GM19099 (cell line): ENCODE data around the gene WDFY4.

Experiments
- POLR2A ChIP-seq: IDR thresholded peaks from 3 replicates; pipeline ENCODE4 v1.6.1; 2011; ENCODE audit warnings: low read depth; ENCODE audit not compliant: insufficient read length; ENCODE audit errors: extremely low read depth

Gene WDFY4

GRCh38 chr10:48710647-48711275 lies 26.1 kb downstream of the WDFY4 start:
- TF ChIP-seq POLR2A: no peak

- no peak for TF ChIP-seq POLR2A
Measured at GRCh38 chr10:48711830-48712229, 27.2 kb downstream of the WDFY4 start.

GRCh38 chr10:48714088-48714487 lies 29.4 kb downstream of the WDFY4 start:
- TF ChIP-seq POLR2A: no peak

GRCh38 chr10:48716416-48716815 lies 31.7 kb downstream of the WDFY4 start:
- TF ChIP-seq POLR2A: no peak

- TF ChIP-seq POLR2A: no peak
Measured at GRCh38 chr10:48720611-48721010, 35.9 kb downstream of the WDFY4 start.

GRCh38 chr10:48722153-48723145 lies 37.8 kb downstream of the WDFY4 start:
- no peak for TF ChIP-seq POLR2A

- TF ChIP-seq POLR2A: no peak
Measured at GRCh38 chr10:48724127-48724526, 39.5 kb downstream of the WDFY4 start.

- no peak for TF ChIP-seq POLR2A
Measured at GRCh38 chr10:48725708-48726107, 41.0 kb downstream of the WDFY4 start.

GRCh38 chr10:48727866-48728265 lies 43.2 kb downstream of the WDFY4 start:
- TF ChIP-seq POLR2A: no peak

GRCh38 chr10:48729222-48729621 lies 44.5 kb downstream of the WDFY4 start:
- TF ChIP-seq POLR2A: no peak

- TF ChIP-seq POLR2A: no peak
Measured at GRCh38 chr10:48729941-48730457, 45.3 kb downstream of the WDFY4 start.

- no peak for TF ChIP-seq POLR2A
Measured at GRCh38 chr10:48731141-48731540, 46.5 kb downstream of the WDFY4 start.

GRCh38 chr10:48731654-48732053 lies 47.0 kb downstream of the WDFY4 start:
- no peak for TF ChIP-seq POLR2A

GRCh38 chr10:48733329-48733728 lies 48.7 kb downstream of the WDFY4 start:
- no peak for TF ChIP-seq POLR2A

GRCh38 chr10:48735836-48736390 lies 51.2 kb downstream of the WDFY4 start:
- TF ChIP-seq POLR2A: no peak
